Endothelial cell of umbilical vein (primary cell): ENCODE results near the gene UBE2E1. TPM values are rescaled to one million over a fixed set of nuclear protein-coding genes. Genes with fewer than 3 reads are reported as not detected.

Source experiments
- BruUV-seq: library from RNA; stranded (reverse); fragments of 400-500 nt; replicated peaks from 2 replicates; lab custom pipeline; 2021; lab: Mats Ljungman, UMichigan
- CTCF ChIA-PET: fragments of 300-600, 350-600 bp; sonication (Branson Sonifier 250); formaldehyde crosslinking; loops from one replicate; lab custom pipeline; 2021; ENCODE audit warnings: antibody characterized with exemption, inconsistent platforms; lab: Charles Lee
- POLR2A ChIA-PET: fragments of 300-600, 350-600 bp; sonication (Branson Sonifier 250); formaldehyde crosslinking; loops from one replicate; lab custom pipeline; 2021; ENCODE audit warnings: antibody characterized with exemption, inconsistent platforms; lab: Charles Lee
- DNase-seq: peaks from one replicate; pipeline ENCODE4 v3.0.0-alpha.2; 2011; ENCODE audit warnings: low read depth, low spot score
- FAIRE-seq: peaks from 2 replicates; lab custom pipeline; 2011; peaks lifted over from hg19 to GRCh38; lab: Jason Lieb, UNC
- H2AFZ ChIP-seq: 2 replicates; pipeline ENCODE4 v1.6.0; 2012; ENCODE audit warnings: low read depth, low read length, control low read depth, inconsistent platforms
- H3K27ac ChIP-seq: 2 replicates; pipeline ENCODE4 v1.5.1; 2011; ENCODE audit warnings: low read depth, mild to moderate bottlenecking, control low read depth, low read length, moderate library complexity; ENCODE audit not compliant: insufficient read depth
- H3K27me3 ChIP-seq, 2 experiments: 2 replicates each; pipeline versions ENCODE4 v1.6.0 to v1.6.1; 2011; ENCODE audit warnings: low read length in 2 of 2, mixed read lengths in 1 of 2; ENCODE audit not compliant: control insufficient read depth in 2 of 2, insufficient read depth in 2 of 2
- H3K36me3 ChIP-seq, 2 experiments: 2 replicates in 1 of 2; 3 replicates in 1 of 2; pipeline ENCODE4 v1.5.1; 2011; ENCODE audit warnings: low read length in 2 of 2, mild to moderate bottlenecking in 1 of 2, moderate library complexity in 1 of 2; ENCODE audit not compliant: control insufficient read depth in 2 of 2, insufficient read depth in 2 of 2; ENCODE audit errors: extremely low read depth in 1 of 2
- H3K4me1 ChIP-seq: 3 replicates; pipeline ENCODE4 v1.5.1; 2011; ENCODE audit warnings: mild to moderate bottlenecking, low read length; ENCODE audit not compliant: control insufficient read depth, insufficient read depth; ENCODE audit errors: extremely low read depth
- H3K4me2 ChIP-seq: 2 replicates; pipeline ENCODE4 v1.6.1; 2011; ENCODE audit warnings: low read length, control low read depth, mixed read lengths; ENCODE audit not compliant: insufficient read depth
- H3K4me3 ChIP-seq, 3 experiments: fragments of 200-600 bp in 1 of 3; sonication (generic), shearing (Covaris generic) in 1 of 3; replicated peaks in 1 of 3; 2 replicates each; pipeline ENCODE4 v1.5.1; 2011 to 2016; ENCODE audit warnings: control low read depth in 3 of 3, low read length in 3 of 3, mild to moderate bottlenecking in 2 of 3, inconsistent platforms in 1 of 3, low read depth in 1 of 3, moderate library complexity in 1 of 3; ENCODE audit not compliant: insufficient read depth in 1 of 3
- H3K79me2 ChIP-seq: 2 replicates; pipeline ENCODE4 v1.6.0; 2012; ENCODE audit warnings: low read length, inconsistent platforms; ENCODE audit not compliant: control insufficient read depth, insufficient read depth
- H3K9ac ChIP-seq: replicated peaks from 2 replicates; pipeline ENCODE3; 2011; ENCODE audit warnings: low read length, control low read depth; ENCODE audit not compliant: insufficient read depth; ENCODE audit errors: extremely low read depth
- H3K9me1 ChIP-seq: replicated peaks from 3 replicates; pipeline ENCODE4 v1.6.0; 2011; ENCODE audit warnings: mild to moderate bottlenecking, low read length; ENCODE audit not compliant: control insufficient read depth, insufficient read depth; ENCODE audit errors: extremely low read depth
- H3K9me3 ChIP-seq: replicated peaks from 2 replicates; pipeline ENCODE4 v1.5.1; 2012; ENCODE audit warnings: low read length, inconsistent platforms; ENCODE audit not compliant: control insufficient read depth, insufficient read depth
- H4K20me1 ChIP-seq: replicated peaks from 2 replicates; pipeline ENCODE3; 2011; ENCODE audit warnings: mild to moderate bottlenecking, low read length; ENCODE audit not compliant: control insufficient read depth, insufficient read depth; ENCODE audit errors: extremely low read depth
- EZH2 ChIP-seq: IDR thresholded peaks from 2 replicates; pipeline ENCODE4 v1.6.1; 2012; ENCODE audit warnings: borderline replicate concordance, low read depth, mild to moderate bottlenecking, moderate library complexity, low read length, inconsistent platforms; ENCODE audit not compliant: severe bottlenecking
- FOS ChIP-seq: IDR thresholded peaks from 2 replicates; pipeline ENCODE4 v1.6.1; 2011; ENCODE audit warnings: mild to moderate bottlenecking, low read length, moderate library complexity, borderline replicate concordance; ENCODE audit not compliant: insufficient read depth
- GATA2 ChIP-seq: IDR thresholded peaks from 2 replicates; pipeline ENCODE4 v1.7.0; 2011; ENCODE audit warnings: low read depth, mild to moderate bottlenecking, moderate library complexity, mixed read lengths, low read length; ENCODE audit not compliant: insufficient read length, insufficient read depth
- JUN ChIP-seq: IDR thresholded peaks from 2 replicates; pipeline ENCODE4 v1.6.1; 2011; ENCODE audit warnings: borderline replicate concordance, low read depth; ENCODE audit not compliant: insufficient read length, insufficient read depth
- MAX ChIP-seq: IDR thresholded peaks from 2 replicates; pipeline ENCODE4 v1.6.1; 2011; ENCODE audit not compliant: insufficient read depth, insufficient read length
- MYC ChIP-seq: IDR thresholded peaks from one replicate; pipeline ENCODE4 v1.6.1; 2011; ENCODE audit warnings: mild to moderate bottlenecking, low read depth, low read length
- POLR2A ChIP-seq: IDR thresholded peaks from 2 replicates; pipeline ENCODE4 v1.6.1; 2012; ENCODE audit warnings: low read depth, mild to moderate bottlenecking, control low read depth, low read length
- POLR2AphosphoS5 ChIP-seq: IDR thresholded peaks from 2 replicates; pipeline ENCODE4 v1.6.1; 2012; ENCODE audit warnings: low read depth, mild to moderate bottlenecking, control low read depth, low read length, moderate library complexity; ENCODE audit not compliant: insufficient read depth
- dilution Hi-C: fragments of 300-500 bp; cut with MboI; formaldehyde crosslinking; loops from one replicate; pipeline ENCODE4 v1.15.0; 2019; ENCODE audit warnings: low sequenced_read_pairs; ENCODE audit not compliant: extremely low pct_ligation_motif_present
- intact Hi-C: fragments of 100-400 bp; cut with micrococcal nuclease; formaldehyde crosslinking; loops from one replicate; pipeline ENCODE4 v1.10.0; 2022
- polyA plus RNA-seq, 4 experiments: library from polyadenylated mRNA; depleted of rRNA in 3 of 4; stranded (reverse) in 3 of 4; unstranded in 1 of 4; fragments of >200 nt; gene quantifications; 2 replicates each; pipeline versions ENCODE4 v1.2.1 to v1.2.3, GENCODE V29; 2011 to 2012; ENCODE audit warnings: missing spikeins in 1 of 4
- total RNA-seq: library from RNA; stranded (reverse); gene quantifications from 2 replicates; pipeline ENCODE4 v1.2.3, GENCODE V29; 2021

Gene UBE2E1
- total and polyA plus RNA-seq, 2 donors (not counting 3 experiments of a cell fraction or from before 2014, with no cell fraction given), result 72.7 to 114 TPM

DNA sequence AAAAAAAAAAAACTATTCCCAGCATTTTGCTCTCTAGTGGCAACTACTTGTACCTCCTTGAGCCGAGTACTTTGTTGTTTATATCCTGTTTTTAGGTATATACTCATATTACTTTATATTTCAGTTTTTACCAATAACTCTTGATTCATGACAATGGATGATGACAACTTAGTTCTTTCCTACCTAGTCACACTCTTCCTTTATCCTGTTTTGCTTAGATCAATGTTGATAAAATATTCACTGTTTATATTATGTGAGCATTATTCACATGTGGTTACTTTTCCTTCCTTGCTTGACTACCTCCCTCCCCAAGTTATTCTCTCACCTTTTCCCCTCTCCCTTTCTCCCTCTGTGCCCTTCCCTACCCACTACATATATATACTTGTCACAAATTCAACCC is 57.3 kb downstream of the UBE2E1 start:
- no peaks in the 10 kb centered on the region for H3K36me3 ChIP-seq
- dilution Hi-C loops (no loop called here), intact Hi-C loops (loop anchor here (1.0 kb wide), 1 partner anchor 661 kb away; no protein-coding TSS in a partner anchor)
- H3K9me3 ChIP-seq, result no peaks in the 10 kb centered on the region
- peaks cover 56% of the 10 kb centered on the region for H3K4me1 ChIP-seq
- H3K4me2 ChIP-seq, result peak overlapping the region; percentile 20
- peak overlapping the region; percentile 49 for H3K27ac ChIP-seq
- ChIA-PET POLR2A (no interaction called here), CTCF (interaction anchor here (1.6 to 2.5 kb wide), 2 partner anchors 25 to 29 kb away, joined by 6 to 7 read pairs; no protein-coding TSS in a partner anchor)
- DNase-seq (peak; percentile 84), FAIRE-seq (no peak)
- H4K20me1 ChIP-seq, result no peaks in the 10 kb centered on the region
- H2AFZ ChIP-seq, result no peak overlapping the region
- no peak overlapping the region for H3K9ac ChIP-seq
- no peaks in the 10 kb centered on the region for H3K9me1 ChIP-seq
- no peak for TF ChIP-seq EZH2
- peak; percentile 80 for TF ChIP-seq FOS
- TF ChIP-seq MAX, result no peak
- TF ChIP-seq JUN, result peak; percentile 93
- TF ChIP-seq POLR2AphosphoS5, result peak; percentile 60
- TF ChIP-seq GATA2, result peak; percentile 96
- no peak for TF ChIP-seq MYC
- TF ChIP-seq POLR2A, result peak; percentile 43
- H3K79me2 ChIP-seq, result peaks cover 56% of the 10 kb centered on the region
- no peaks in the 10 kb centered on the region for H3K27me3 ChIP-seq
- no TSS peak for BruUV-seq
- H3K4me3 ChIP-seq, result no peak overlapping the region
